SK-N-SH (cell line): Measurements from ENCODE around the gene ERVFRD-1. TPM values are rescaled to one million over a fixed set of nuclear protein-coding genes. Genes with fewer than 3 reads are reported as not detected.
"Not testable (repeated sequence)": the region's sequence is repeated elsewhere in the genome, so short reads cannot be mapped to it uniquely, and the experiment has no call there.

Experiments used
- CTCF ChIA-PET: fragments of 300-600, 350-600 bp; formaldehyde crosslinking; extraction: SDS; loops from one replicate; lab custom pipeline; 2021; lab: Yijun Ruan, JAX
- POLR2A ChIA-PET: fragments of 350-600 bp; sonication (Branson Sonifier 250); formaldehyde crosslinking; extraction: SDS; loops from one replicate; lab custom pipeline; 2020; ENCODE audit warnings: antibody characterized with exemption, inconsistent platforms; lab: Yijun Ruan, JAX
- DNase-seq: peaks from one replicate; pipeline ENCODE4 v3.0.0; 2012
- H2AFZ ChIP-seq: fragments of 200-600 bp; sonication (generic); 2 replicates; pipeline ENCODE4 v1.8.1; 2016; ENCODE audit warnings: antibody characterized with exemption, mild to moderate bottlenecking, low read depth
- H3F3A ChIP-seq: fragments of 200-600 bp; sonication (generic); replicated peaks from 2 replicates; pipeline ENCODE3; 2016; ENCODE audit warnings: antibody characterized with exemption, mild to moderate bottlenecking; ENCODE audit not compliant: insufficient read depth
- H3K27ac ChIP-seq, 2 experiments: fragments of 200-500 bp in 1 of 2; fragments of 200-600 bp in 1 of 2; sonication (Bioruptor generic) in 1 of 2; sonication (generic), shearing (Covaris generic) in 1 of 2; 2 replicates each; pipeline versions ENCODE4 v1.5.1 to v1.6.1; 2014 to 2016; ENCODE audit warnings: low read depth in 2 of 2, inconsistent platforms in 1 of 2, low read length in 1 of 2, mild to moderate bottlenecking in 1 of 2, mixed read lengths in 1 of 2
- H3K27me3 ChIP-seq: fragments of 200-600 bp; sonication (generic), shearing (Covaris generic); 2 replicates; pipeline ENCODE4 v1.6.1; 2016; ENCODE audit warnings: mixed run types; ENCODE audit not compliant: insufficient read depth
- H3K36me3 ChIP-seq, 2 experiments: fragments of 200-500 bp in 1 of 2; fragments of 200-600 bp in 1 of 2; sonication (Bioruptor generic) in 1 of 2; sonication (generic) in 1 of 2; replicated peaks in 1 of 2; 2 replicates each; pipeline versions ENCODE3 to v1.5.1; 2014 to 2016; ENCODE audit warnings: low read length in 1 of 2, mild to moderate bottlenecking in 1 of 2; ENCODE audit not compliant: insufficient read depth in 2 of 2, control insufficient read depth in 1 of 2
- H3K4me1 ChIP-seq, 2 experiments: fragments of 200-500 bp in 1 of 2; fragments of 200-600 bp in 1 of 2; sonication (Bioruptor generic) in 1 of 2; sonication (generic), shearing (Covaris generic) in 1 of 2; 2 replicates each; pipeline versions ENCODE4 v1.5.1 to v1.6.1; 2014 to 2016; ENCODE audit warnings: low read depth in 1 of 2, low read length in 1 of 2, mixed run types in 1 of 2; ENCODE audit not compliant: insufficient read depth in 2 of 2, control insufficient read depth in 1 of 2
- H3K4me2 ChIP-seq: fragments of 200-600 bp; sonication (generic), shearing (Covaris generic); 2 replicates; pipeline ENCODE4 v1.6.1; 2017; ENCODE audit warnings: mixed run types
- H3K4me3 ChIP-seq, 2 experiments: fragments of 200-500 bp in 1 of 2; fragments of 200-600 bp in 1 of 2; sonication (Bioruptor generic) in 1 of 2; sonication (generic), shearing (Covaris generic) in 1 of 2; 2 replicates each; pipeline versions ENCODE4 v1.5.1 to v1.8.1; 2014 to 2016; ENCODE audit warnings: low read depth in 2 of 2, inconsistent platforms in 1 of 2, low read length in 1 of 2, mild to moderate bottlenecking in 1 of 2, mixed read lengths in 1 of 2, moderate library complexity in 1 of 2
- H3K79me2 ChIP-seq: fragments of 200-600 bp; sonication (generic); 2 replicates; pipeline ENCODE4 v1.8.1; 2017; ENCODE audit warnings: mild to moderate bottlenecking; ENCODE audit not compliant: insufficient read depth
- H3K9ac ChIP-seq: fragments of 200-600 bp; sonication (generic); 2 replicates; pipeline ENCODE4 v1.6.1; 2017; ENCODE audit warnings: mixed run types
- H3K9me2 ChIP-seq: fragments of 200-600 bp; sonication (generic); 2 replicates; pipeline ENCODE4 v1.6.1; 2017; ENCODE audit warnings: mixed run types
- H3K9me3 ChIP-seq: fragments of 200-600 bp; sonication (generic); 2 replicates; pipeline ENCODE4 v1.6.1; 2017; ENCODE audit warnings: mixed run types, mild to moderate bottlenecking, moderate library complexity
- H4K20me1 ChIP-seq: fragments of 200-600 bp; sonication (generic); 2 replicates; pipeline ENCODE4 v1.6.1; 2017; ENCODE audit warnings: mild to moderate bottlenecking, mixed run types; ENCODE audit not compliant: insufficient read depth
- CTCF ChIP-seq: fragments of 200-600 bp; sonication (generic); IDR thresholded peaks from 2 replicates; pipeline ENCODE4 v1.6.1; 2017; ENCODE audit warnings: antibody characterized with exemption, mild to moderate bottlenecking, moderate library complexity
- EP300 ChIP-seq, 2 experiments: IDR thresholded peaks; 2 replicates each; pipeline versions ENCODE4 v1.4.0 to v1.6.1; 2012; ENCODE audit warnings: borderline replicate concordance in 1 of 2, low read depth in 1 of 2, low read length in 1 of 2
- FOSL2 ChIP-seq: IDR thresholded peaks from 2 replicates; pipeline ENCODE4 v1.4.0; 2012; ENCODE audit warnings: low read depth, mild to moderate bottlenecking, moderate library complexity, borderline replicate concordance
- FOXM1 ChIP-seq: IDR thresholded peaks from 2 replicates; pipeline ENCODE4 v1.4.0; 2012; ENCODE audit warnings: low read depth, mild to moderate bottlenecking
- GABPA ChIP-seq: IDR thresholded peaks from 2 replicates; pipeline ENCODE4 v1.4.0; 2012; ENCODE audit warnings: low read depth, mild to moderate bottlenecking
- GATA2 ChIP-seq: sonication (generic); formaldehyde crosslinking; IDR thresholded peaks from 2 replicates; pipeline ENCODE4 v1.5.0; 2020; ENCODE audit warnings: mild to moderate bottlenecking, missing genetic modification reagents
- JUND ChIP-seq: IDR thresholded peaks from 2 replicates; pipeline ENCODE4 v1.4.0; 2012
- MXI1 ChIP-seq: IDR thresholded peaks from 2 replicates; pipeline ENCODE4 v1.6.1; 2012; ENCODE audit warnings: mild to moderate bottlenecking, low read depth, low read length, improper control_type of control experiment
- NRF1 ChIP-seq: IDR thresholded peaks from 2 replicates; pipeline ENCODE4 v1.6.1; 2012; ENCODE audit warnings: low read depth, mild to moderate bottlenecking, low read length
- PBX3 ChIP-seq: IDR thresholded peaks from 2 replicates; pipeline ENCODE4; 2012
- POLR2AphosphoS5 ChIP-seq: IDR thresholded peaks from 2 replicates; pipeline ENCODE4 v1.6.1; 2012; ENCODE audit warnings: low read depth, low read length
- RAD21 ChIP-seq: IDR thresholded peaks from 2 replicates; pipeline ENCODE4 v1.6.1; 2012; ENCODE audit warnings: mild to moderate bottlenecking, low read length
- RXRA ChIP-seq: IDR thresholded peaks from 2 replicates; pipeline ENCODE4 v1.4.0; 2012; ENCODE audit warnings: low read depth, mild to moderate bottlenecking, borderline replicate concordance
- YY1 ChIP-seq: IDR thresholded peaks from 2 replicates; pipeline ENCODE4 v1.4.0; 2012; ENCODE audit warnings: low read depth, mild to moderate bottlenecking
- WGBS: methylation state at CpG from one replicate; pipeline ENCODE4 v1.1.6; 2017; ENCODE audit warnings: low lambda C conversion rate; 5-methylcytosine and 5-hydroxymethylcytosine counted together
- polyA plus RNA-seq, 3 experiments: library from polyadenylated mRNA; depleted of rRNA; stranded (reverse); fragments of >200 nt; gene quantifications; 2 replicates each; pipeline ENCODE4 v1.2.3, GENCODE V29; 2012

ERVFRD-1 gene
- polyA plus RNA-seq, 1 of the 3 experiments (the other 2 are of a cell fraction), result not detected

GRCh38 chr6:11091141-11091540 is 20.4 kb downstream of the ERVFRD-1 start:
- H3K9me3 ChIP-seq, H3K9me2 ChIP-seq, H3K4me2 ChIP-seq, H3K9ac ChIP-seq, H3K4me3 ChIP-seq, H2AFZ ChIP-seq, H3K36me3 ChIP-seq, H3K27ac ChIP-seq, POLR2A ChIA-PET, H3K4me1 ChIP-seq, H3K27me3 ChIP-seq, DNase-seq: not testable (repeated sequence)
- Histone ChIP-seq H3K79me2 (peaks cover 20% of the 10 kb centered on the region), H3F3A (peaks cover 16% of the 10 kb centered on the region), H4K20me1 (peaks cover 11% of the 10 kb centered on the region)
- WGBS, result 96% methylated on average over 5 of the region's 5 CpGs
- CTCF ChIA-PET, result interaction anchor here (0.8 to 1.7 kb wide), 4 partner anchors 10 to 140 kb away, joined by 3 to 4 read pairs (median 4); partner anchors contain the start of gene ELOVL2

- Histone ChIP-seq H3K9me3 (no peaks in the 10 kb centered on the region), H3K4me1 (peaks cover 0 to 5% of the 10 kb centered on the region in 2 experiments; a peak in 2 of 4 replicates), H3K4me2 (no peak overlapping the region), H3K27me3 (no peaks in the 10 kb centered on the region), H3K79me2 (peaks cover 6% of the 10 kb centered on the region), H3K9me2 (no peaks in the 10 kb centered on the region), H3K9ac (no peak overlapping the region), H2AFZ (no peak overlapping the region), H3K27ac (no peak overlapping the region), H3K36me3 (no peaks in the 10 kb centered on the region), H3K4me3 (no peak overlapping the region), H4K20me1 (no peaks in the 10 kb centered on the region), H3F3A (peaks cover 13% of the 10 kb centered on the region)
- ChIA-PET POLR2A (no interaction called here), CTCF (interaction anchor here (1.2 to 2.6 kb wide), 3 partner anchors 16 to 202 kb away, joined by 3 to 14 read pairs (median 4); no protein-coding TSS in a partner anchor)
- DNase-seq, result no peak
- no peak for TF ChIP-seq MXI1
- TF ChIP-seq JUND, result no peak
- TF ChIP-seq POLR2AphosphoS5, result no peak
- no peak for TF ChIP-seq RAD21
- TF ChIP-seq PBX3, result no peak
- no peak for TF ChIP-seq FOXM1
- TF ChIP-seq RXRA, result no peak
- TF ChIP-seq NRF1, result no peak
- no peak for TF ChIP-seq GATA2 (CRISPR knock-in tag)
- TF ChIP-seq EP300 (IDR thresholded peaks at IDR 0.05; ENCODE audit: borderline replicate concordance in 1 of 2, low read depth in 1 of 2, low read length in 1 of 2), result no peak
- TF ChIP-seq GABPA, result no peak
- no peak for TF ChIP-seq FOSL2
- no peak for TF ChIP-seq CTCF
- TF ChIP-seq YY1, result no peak
- WGBS, result 100% methylated on average over 1 of the region's 1 CpG
Observed at GRCh38 chr6:11089695-11090094, 21.8 kb downstream of the ERVFRD-1 start.

GRCh38 chr6:11087141-11087812 is 24.2 kb downstream of the ERVFRD-1 start:
- H3K4me2 ChIP-seq, H3K9me2 ChIP-seq, H3K27me3 ChIP-seq, H3K4me3 ChIP-seq, H3K9ac ChIP-seq, H3K79me2 ChIP-seq, POLR2A ChIA-PET, H4K20me1 ChIP-seq, H3K9me3 ChIP-seq, H3K27ac ChIP-seq, DNase-seq, H3K4me1 ChIP-seq, H3K36me3 ChIP-seq, H2AFZ ChIP-seq, H3F3A ChIP-seq: not testable (repeated sequence)
- CTCF ChIA-PET, result interaction anchor here (1.7 kb wide), 1 partner anchor 409 kb away, joined by 6 read pairs; no protein-coding TSS in a partner anchor
- 94% methylated on average over 11 of the region's 47 CpGs for WGBS
